ENCODE data around the gene TSHZ3. TPM values are rescaled to one million over a fixed set of nuclear protein-coding genes. Genes with fewer than 3 reads are reported as not detected.

TSHZ3 gene, protein sequence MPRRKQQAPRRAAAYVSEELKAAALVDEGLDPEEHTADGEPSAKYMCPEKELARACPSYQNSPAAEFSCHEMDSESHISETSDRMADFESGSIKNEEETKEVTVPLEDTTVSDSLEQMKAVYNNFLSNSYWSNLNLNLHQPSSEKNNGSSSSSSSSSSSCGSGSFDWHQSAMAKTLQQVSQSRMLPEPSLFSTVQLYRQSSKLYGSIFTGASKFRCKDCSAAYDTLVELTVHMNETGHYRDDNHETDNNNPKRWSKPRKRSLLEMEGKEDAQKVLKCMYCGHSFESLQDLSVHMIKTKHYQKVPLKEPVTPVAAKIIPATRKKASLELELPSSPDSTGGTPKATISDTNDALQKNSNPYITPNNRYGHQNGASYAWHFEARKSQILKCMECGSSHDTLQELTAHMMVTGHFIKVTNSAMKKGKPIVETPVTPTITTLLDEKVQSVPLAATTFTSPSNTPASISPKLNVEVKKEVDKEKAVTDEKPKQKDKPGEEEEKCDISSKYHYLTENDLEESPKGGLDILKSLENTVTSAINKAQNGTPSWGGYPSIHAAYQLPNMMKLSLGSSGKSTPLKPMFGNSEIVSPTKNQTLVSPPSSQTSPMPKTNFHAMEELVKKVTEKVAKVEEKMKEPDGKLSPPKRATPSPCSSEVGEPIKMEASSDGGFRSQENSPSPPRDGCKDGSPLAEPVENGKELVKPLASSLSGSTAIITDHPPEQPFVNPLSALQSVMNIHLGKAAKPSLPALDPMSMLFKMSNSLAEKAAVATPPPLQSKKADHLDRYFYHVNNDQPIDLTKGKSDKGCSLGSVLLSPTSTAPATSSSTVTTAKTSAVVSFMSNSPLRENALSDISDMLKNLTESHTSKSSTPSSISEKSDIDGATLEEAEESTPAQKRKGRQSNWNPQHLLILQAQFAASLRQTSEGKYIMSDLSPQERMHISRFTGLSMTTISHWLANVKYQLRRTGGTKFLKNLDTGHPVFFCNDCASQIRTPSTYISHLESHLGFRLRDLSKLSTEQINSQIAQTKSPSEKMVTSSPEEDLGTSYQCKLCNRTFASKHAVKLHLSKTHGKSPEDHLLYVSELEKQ
- 4.9 and 5.8 TPM in 2 replicates for total RNA-seq

GRCh38 chr19:31349160-31349881 lies at the start of gene TSHZ3:
Gene TSHZ3 (minus strand): TSS chr19:31349436. CDS start chr19:31349219, 217 bp downstream.

